ENCODE results near the gene ACAA2. TPM values are rescaled to one million over a fixed set of nuclear protein-coding genes. Genes with fewer than 3 reads are reported as not detected.

Gene ACAA2
- total RNA-seq, 1 experiment from 2014 or later, result 50.8 TPM

- ATAC-seq (no peak), DNase-seq (ENCODE audit: low read depth, low spot score) (no peak)
- Histone ChIP-seq H3K9me3 (ENCODE audit: control insufficient read depth, insufficient read depth, low read depth, low read length) (no peaks in the 10 kb centered on the region), H3K4me1 (ENCODE audit: control insufficient read depth, insufficient read depth, low read length) (no peaks in the 10 kb centered on the region), H3K27me3 (ENCODE audit: control insufficient read depth, insufficient read depth, low read length) (no peaks in the 10 kb centered on the region), H3K4me3 (ENCODE audit: low read depth in 2 of 2, low read length in 2 of 2) (no peak overlapping the region), H3K27ac (ENCODE audit: low read length) (no peak overlapping the region), H3K36me3 (ENCODE audit: control insufficient read depth, insufficient read depth, low read length) (no peaks in the 10 kb centered on the region)
- TF ChIP-seq SIN3A (IDR thresholded peaks at IDR 0.05; ENCODE audit: borderline replicate concordance, insufficient read depth, low read depth, low read length) (no peak), TCF7L2 (IDR thresholded peaks at IDR 0.05; ENCODE audit: low read depth, low read length) (no peak)
- no TSS peak for BruUV-seq (replicated peaks)
- ChIA-PET POLR2A (no interaction called here), CTCF (no interaction called here)
- intact Hi-C loops (cut with micrococcal nuclease; ENCODE audit: unreplicated experiment), result no loop called here
- in situ Hi-C loops (cut with HindIII; ENCODE audit: low pct_unique_long_range_greater_than_20kb, low sequenced_read_pairs), result no loop called here
Observed at GRCh38 chr18:49832221-49832647, 18.9 kb upstream of the ACAA2 start.

DNA sequence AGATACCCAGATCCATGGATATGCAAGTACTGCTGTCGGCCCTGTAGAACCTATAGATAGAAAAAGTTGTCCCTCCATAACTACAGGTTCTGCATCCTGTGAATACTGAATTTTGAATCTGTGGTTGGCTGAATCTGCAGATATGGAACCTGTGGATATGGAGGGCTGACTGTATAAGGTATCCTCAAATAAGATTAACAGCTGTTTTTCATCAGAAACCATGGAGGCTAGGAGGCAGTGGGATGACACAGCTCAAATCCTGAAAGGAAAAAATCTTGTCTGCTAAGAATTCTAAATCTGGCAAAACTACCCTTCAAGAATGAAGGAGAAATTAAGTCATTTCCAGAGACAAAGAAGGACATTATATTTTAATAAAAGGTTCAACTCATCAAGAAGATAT, 14.7 kb upstream of the ACAA2 start:
- H3K36me3 ChIP-seq (ENCODE audit: control insufficient read depth, insufficient read depth, low read length), result no peaks in the 10 kb centered on the region
- intact Hi-C loops (cut with micrococcal nuclease; ENCODE audit: unreplicated experiment) (no loop called here), in situ Hi-C loops (cut with HindIII; ENCODE audit: low pct_unique_long_range_greater_than_20kb, low sequenced_read_pairs) (no loop called here)
- TF ChIP-seq, protein P1, sequence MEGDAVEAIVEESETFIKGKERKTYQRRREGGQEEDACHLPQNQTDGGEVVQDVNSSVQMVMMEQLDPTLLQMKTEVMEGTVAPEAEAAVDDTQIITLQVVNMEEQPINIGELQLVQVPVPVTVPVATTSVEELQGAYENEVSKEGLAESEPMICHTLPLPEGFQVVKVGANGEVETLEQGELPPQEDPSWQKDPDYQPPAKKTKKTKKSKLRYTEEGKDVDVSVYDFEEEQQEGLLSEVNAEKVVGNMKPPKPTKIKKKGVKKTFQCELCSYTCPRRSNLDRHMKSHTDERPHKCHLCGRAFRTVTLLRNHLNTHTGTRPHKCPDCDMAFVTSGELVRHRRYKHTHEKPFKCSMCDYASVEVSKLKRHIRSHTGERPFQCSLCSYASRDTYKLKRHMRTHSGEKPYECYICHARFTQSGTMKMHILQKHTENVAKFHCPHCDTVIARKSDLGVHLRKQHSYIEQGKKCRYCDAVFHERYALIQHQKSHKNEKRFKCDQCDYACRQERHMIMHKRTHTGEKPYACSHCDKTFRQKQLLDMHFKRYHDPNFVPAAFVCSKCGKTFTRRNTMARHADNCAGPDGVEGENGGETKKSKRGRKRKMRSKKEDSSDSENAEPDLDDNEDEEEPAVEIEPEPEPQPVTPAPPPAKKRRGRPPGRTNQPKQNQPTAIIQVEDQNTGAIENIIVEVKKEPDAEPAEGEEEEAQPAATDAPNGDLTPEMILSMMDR (IDR thresholded peaks at IDR 0.05), result no peak
- TF ChIP-seq SIN3A (IDR thresholded peaks at IDR 0.05; ENCODE audit: borderline replicate concordance, insufficient read depth, low read depth, low read length) (no peak), TCF7L2 (IDR thresholded peaks at IDR 0.05; ENCODE audit: low read depth, low read length) (no peak), POLR2AphosphoS5 (IDR thresholded peaks at IDR 0.05; ENCODE audit: low read depth, low read length) (no peak)
- TF ChIP-seq, protein P2, sequence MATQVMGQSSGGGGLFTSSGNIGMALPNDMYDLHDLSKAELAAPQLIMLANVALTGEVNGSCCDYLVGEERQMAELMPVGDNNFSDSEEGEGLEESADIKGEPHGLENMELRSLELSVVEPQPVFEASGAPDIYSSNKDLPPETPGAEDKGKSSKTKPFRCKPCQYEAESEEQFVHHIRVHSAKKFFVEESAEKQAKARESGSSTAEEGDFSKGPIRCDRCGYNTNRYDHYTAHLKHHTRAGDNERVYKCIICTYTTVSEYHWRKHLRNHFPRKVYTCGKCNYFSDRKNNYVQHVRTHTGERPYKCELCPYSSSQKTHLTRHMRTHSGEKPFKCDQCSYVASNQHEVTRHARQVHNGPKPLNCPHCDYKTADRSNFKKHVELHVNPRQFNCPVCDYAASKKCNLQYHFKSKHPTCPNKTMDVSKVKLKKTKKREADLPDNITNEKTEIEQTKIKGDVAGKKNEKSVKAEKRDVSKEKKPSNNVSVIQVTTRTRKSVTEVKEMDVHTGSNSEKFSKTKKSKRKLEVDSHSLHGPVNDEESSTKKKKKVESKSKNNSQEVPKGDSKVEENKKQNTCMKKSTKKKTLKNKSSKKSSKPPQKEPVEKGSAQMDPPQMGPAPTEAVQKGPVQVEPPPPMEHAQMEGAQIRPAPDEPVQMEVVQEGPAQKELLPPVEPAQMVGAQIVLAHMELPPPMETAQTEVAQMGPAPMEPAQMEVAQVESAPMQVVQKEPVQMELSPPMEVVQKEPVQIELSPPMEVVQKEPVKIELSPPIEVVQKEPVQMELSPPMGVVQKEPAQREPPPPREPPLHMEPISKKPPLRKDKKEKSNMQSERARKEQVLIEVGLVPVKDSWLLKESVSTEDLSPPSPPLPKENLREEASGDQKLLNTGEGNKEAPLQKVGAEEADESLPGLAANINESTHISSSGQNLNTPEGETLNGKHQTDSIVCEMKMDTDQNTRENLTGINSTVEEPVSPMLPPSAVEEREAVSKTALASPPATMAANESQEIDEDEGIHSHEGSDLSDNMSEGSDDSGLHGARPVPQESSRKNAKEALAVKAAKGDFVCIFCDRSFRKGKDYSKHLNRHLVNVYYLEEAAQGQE (IDR thresholded peaks at IDR 0.05; ENCODE audit: insufficient read depth in 1 of 2, low read depth in 2 of 2, low read length in 1 of 2), result no peak
- ATAC-seq (no peak), DNase-seq (ENCODE audit: low read depth, low spot score) (no peak)
- ChIA-PET CTCF (no interaction called here), POLR2A (no interaction called here)
- BruUV-seq (replicated peaks), result no TSS peak
- H3K27ac ChIP-seq (ENCODE audit: low read length), result no peak overlapping the region
- H3K4me1 ChIP-seq (ENCODE audit: control insufficient read depth, insufficient read depth, low read length), result no peaks in the 10 kb centered on the region
- no peaks in the 10 kb centered on the region for H3K27me3 ChIP-seq (ENCODE audit: control insufficient read depth, insufficient read depth, low read length)
- H3K4me3 ChIP-seq (ENCODE audit: low read depth in 2 of 2, low read length in 2 of 2), result no peak overlapping the region
- H3K9me3 ChIP-seq (ENCODE audit: control insufficient read depth, insufficient read depth, low read depth, low read length), result no peaks in the 10 kb centered on the region

GRCh38 chr18:49819823-49820671, 6.7 kb upstream of the ACAA2 start:
- no peaks in the 10 kb centered on the region for H3K36me3 ChIP-seq (ENCODE audit: control insufficient read depth, insufficient read depth, low read length)
- no peaks in the 10 kb centered on the region for H3K4me1 ChIP-seq (ENCODE audit: control insufficient read depth, insufficient read depth, low read length)
- ATAC-seq (no peak), DNase-seq (ENCODE audit: low read depth, low spot score) (no peak)
- no peak overlapping the region for H3K27ac ChIP-seq (ENCODE audit: low read length)
- H3K27me3 ChIP-seq (ENCODE audit: control insufficient read depth, insufficient read depth, low read length), result no peaks in the 10 kb centered on the region
- TF ChIP-seq SIN3A (IDR thresholded peaks at IDR 0.05; ENCODE audit: borderline replicate concordance, insufficient read depth, low read depth, low read length) (no peak), TCF7L2 (IDR thresholded peaks at IDR 0.05; ENCODE audit: low read depth, low read length) (no peak)
- TF ChIP-seq, protein P2 (IDR thresholded peaks at IDR 0.05; ENCODE audit: insufficient read depth in 1 of 2, low read depth in 2 of 2, low read length in 1 of 2), result no peak
- no peak overlapping the region for H3K4me3 ChIP-seq (ENCODE audit: low read depth in 2 of 2, low read length in 2 of 2)
- in situ Hi-C loops (cut with HindIII; ENCODE audit: low pct_unique_long_range_greater_than_20kb, low sequenced_read_pairs) (no loop called here), intact Hi-C loops (cut with micrococcal nuclease; ENCODE audit: unreplicated experiment) (no loop called here)
- no peaks in the 10 kb centered on the region for H3K9me3 ChIP-seq (ENCODE audit: control insufficient read depth, insufficient read depth, low read depth, low read length)
- CTCF ChIA-PET, result no interaction called here
- no TSS peak for BruUV-seq (replicated peaks)
- POLR2A ChIA-PET, result interaction anchor here (0.6 kb wide), 1 partner anchor 10 kb away, joined by 3 read pairs; no protein-coding TSS in a partner anchor
